Activated T-cell treated with anti-CD3 and anti-CD28 coated beads for 1 hour (primary cell): ENCODE data around the gene SALL3.

Experiments used
- DNase-seq: peaks from one replicate; pipeline ENCODE4 v3.0.0-alpha.2; 2020; ENCODE audit warnings: low read depth

Gene SALL3

DNA sequence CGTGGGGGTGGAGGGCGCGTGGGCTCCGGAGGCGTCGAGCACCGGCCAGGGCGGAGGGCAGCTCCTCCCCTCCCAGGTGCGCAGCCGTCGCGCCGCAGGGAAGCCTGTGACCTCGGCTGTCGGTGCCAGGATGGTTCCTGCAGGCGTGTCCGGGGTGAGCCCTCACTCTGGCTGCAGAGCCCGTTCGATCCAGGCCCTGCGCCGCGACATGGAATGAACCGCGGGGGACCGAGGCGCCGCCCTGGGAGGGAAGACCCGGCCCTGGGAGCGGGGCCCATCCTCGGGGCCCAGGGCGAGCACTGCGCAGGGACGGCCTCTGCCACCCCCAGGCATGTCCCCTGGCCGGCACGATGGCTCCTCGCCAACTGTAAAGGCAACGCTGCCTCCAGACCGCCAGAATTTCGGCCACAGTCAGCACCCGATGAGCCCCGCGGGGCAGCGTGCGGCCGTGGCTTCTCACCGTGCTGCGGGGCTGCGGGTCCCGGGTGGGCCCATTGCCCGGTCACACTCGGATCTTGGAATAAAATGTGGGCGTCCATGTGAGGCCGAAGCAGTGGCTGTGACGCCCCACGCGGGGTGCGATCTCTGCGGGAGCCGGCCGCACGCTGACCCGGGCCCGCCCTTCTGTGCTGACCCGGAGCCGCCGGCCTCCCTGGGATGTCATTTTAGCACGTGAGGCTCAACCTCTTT, 26.6 kb downstream of the SALL3 start:
- no peak for DNase-seq

DNA sequence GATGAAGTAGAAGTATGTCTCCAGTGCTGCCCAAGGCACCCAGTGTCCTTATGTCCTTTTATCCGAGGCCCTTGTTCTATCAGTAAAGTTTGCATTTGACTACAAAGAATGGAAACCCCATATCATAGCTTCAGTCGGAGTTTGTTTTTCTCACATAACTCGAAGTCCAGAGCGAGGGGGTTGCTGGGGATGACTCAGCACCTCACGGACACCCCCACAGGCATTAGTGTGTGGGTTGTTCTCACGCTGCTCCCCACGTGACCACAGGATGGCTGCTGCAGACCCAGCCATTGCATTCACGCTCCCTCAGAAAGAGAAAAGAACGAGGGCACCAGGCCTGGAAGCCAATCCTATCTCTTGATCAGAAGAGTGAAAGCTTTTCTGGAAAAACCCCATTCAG, 27.8 kb downstream of the SALL3 start:
- no peak for DNase-seq

DNA sequence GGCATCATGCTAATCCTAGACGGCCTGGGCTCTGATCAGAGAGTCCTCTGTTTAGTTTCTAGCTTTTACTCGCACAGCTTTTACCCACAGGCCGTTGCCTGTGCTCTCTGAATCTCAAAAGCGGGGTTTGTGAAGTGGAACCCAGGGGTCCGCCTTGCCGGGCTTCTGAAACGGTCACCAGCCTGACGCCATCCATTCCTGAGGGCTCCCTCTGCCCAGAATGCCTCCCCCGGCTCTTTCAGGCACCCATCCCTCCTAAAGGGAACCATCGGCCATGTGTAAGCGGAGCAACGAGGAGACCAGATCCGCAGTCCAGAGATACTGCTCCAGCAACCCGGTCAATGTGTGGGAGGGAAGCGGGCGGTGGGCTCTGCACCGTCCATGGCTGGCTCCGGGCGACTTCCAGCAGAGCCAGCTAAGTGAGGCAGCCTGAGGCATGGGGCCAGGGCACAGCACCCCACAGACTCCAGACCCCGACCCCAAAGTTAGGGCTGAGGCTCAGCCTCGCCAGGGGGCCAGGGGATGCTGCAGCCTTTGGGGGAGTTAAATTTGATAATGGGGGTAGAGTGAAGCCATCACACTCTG, 28.8 kb downstream of the SALL3 start:
- no peak for DNase-seq

DNA sequence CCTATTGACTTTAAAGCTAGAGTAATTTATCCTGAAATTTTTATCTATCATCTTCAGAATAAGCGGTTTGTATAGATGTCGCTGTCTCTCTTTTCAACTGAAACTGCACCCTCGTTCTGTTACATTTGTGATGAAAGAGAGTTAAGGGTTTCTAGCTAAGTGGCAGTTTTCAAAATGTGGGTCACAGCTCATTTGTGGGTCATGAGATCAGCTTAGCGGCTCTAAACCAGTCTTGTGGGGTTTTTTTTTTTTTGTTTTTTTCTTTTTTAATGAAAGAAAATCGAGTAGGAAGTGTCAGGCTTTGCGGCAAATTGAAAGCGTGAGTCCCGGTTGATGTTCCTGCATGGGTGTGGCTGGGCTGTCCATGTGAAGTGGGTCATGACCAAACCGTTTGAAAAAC, 31.2 kb downstream of the SALL3 start:
- DNase-seq, result no peak

DNA sequence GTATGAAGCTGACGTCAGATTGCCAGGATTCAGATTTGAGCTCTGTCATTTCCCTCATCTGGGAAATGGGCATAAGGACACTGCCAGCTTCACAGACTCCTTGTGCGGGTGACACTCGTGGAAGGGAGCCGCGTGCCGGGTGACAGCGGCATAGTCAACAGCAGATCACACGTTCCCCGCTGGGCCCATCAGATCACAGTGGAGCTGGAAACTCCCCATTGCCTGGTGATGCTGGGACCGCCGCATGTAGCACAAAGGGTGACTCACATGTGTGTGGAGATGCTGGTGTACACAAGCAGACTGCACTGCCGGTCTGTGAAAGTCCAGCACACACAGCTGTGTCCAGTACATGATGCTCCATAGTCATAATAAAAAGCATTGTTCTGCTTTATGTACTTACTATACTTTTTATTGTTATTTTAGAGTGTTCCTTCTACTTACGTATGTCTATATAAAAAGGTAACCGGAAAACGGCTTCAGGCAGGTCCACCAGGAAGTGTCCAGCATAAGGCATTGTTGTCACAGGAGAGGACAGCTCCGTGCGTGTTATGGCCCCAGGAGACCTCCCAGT, 31.8 kb downstream of the SALL3 start:
- DNase-seq, result no peak

DNA sequence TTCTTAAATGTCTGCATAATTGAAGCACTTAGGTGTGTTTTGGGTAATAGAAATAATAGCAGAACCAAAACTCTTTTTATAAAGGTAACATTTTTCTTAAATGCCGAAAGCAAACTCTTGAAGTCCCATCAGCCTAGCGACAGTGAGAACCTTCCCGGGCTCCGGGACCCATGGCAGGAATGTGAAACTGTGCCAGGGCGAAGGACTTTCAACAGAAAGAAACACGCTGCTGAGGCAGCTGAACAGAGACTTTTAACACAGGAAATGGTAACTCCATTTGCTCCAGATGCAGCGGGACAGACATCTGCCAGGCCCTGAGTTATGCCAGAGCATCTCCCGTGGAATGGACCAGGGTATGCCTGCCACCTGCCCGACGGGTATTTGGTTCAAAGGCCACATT, 34.3 kb downstream of the SALL3 start:
- DNase-seq, result no peak

DNA sequence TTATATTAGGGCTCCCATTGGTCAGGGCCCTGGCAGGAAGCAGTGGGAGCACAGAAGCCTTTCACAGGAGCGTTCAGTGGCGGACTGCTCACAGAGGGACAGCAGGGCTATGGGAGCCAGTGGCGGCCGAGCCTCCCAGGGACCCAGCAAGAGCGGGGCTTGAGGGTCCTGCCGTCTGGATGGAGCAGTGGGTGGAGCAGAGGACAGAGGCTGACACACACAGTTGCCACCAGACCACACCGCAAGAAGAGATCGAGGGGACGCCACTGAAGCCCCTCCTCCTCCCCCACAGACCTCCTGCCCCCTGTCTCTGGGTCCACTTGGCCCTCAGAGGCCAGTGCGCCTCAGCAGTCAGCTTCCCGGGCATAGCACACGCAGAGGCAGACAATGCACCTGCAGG, 39.3 kb downstream of the SALL3 start:
- DNase-seq, result no peak

DNA sequence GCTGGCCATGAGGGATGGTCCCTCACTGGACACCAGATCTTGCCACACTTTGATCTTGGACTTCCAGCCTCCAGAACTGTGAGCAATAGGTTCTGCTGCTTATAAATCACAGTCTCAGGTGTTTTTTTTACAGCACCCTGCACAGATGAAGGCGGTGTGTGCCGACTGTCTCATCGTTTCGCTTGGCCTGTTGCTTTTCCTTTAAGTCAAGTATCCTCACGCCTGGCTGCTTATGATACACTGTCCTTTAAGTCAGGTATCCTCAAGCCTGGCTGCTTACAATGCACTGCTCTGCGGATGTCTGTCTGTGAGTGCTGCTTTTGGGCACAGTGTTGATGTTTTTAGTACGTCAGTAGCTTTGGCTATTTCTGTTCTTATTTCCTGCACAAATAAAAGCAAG, 40.3 kb downstream of the SALL3 start:
- DNase-seq, result no peak

DNA sequence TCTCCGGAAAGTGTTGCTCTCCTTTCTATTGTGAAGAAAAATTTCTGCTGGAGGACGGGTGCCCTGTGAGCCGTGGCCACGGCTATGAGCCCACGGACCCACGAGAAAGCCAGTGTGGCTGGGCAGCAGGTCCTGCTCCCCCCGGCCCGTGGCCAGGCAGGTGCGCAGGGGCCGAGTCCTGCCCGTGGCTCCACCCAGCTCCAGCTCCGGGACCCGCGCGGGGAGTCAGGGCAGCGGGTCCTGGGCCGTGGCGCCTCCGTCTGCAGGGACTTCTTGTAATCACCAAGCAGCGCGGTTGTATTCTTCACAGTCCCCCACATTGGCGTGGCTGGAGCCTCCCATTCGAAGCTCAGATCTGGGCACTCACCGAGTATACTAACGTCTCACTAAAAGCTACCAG, 43.0 kb downstream of the SALL3 start:
- DNase-seq, result no peak

DNA sequence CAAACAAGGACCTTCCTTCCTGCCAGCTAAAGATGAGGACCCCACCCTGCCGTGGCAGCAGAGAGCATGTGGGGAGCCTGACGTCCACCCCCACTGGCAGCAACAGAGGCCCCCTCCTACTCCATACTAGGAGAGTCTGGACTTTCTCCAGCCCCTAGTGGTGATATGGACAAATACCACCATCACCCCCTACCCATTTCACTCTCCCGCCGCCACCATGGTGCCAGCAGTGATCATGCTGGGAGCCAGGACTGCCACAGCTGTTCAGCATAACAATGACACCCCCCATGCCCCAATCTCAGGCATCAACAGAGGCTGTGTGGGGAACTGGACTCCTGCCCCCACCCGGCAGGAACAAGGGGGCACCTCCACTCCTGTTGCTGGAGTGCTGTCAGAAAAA, 46.9 kb downstream of the SALL3 start:
- no peak for DNase-seq

DNA sequence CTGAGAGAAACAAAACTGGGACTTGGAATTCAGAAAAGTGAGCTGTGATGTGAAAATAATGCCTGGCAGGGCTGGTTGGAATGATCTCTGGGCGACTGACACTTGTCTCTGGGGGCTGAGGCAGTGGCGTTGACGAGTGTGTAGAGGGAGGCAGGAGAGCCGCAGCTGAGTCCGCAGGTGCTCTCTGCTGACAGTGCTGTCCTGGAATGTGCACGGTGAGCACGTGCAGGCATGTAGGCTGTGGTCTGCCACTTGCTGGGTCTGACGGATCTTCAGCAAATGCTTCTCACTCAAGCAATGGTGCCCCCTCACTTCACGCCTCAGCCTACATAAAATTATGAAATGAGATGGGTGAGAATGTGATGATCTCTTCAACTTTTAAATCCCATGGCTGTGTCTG, 51.1 kb downstream of the SALL3 start:
- DNase-seq, result no peak

DNA sequence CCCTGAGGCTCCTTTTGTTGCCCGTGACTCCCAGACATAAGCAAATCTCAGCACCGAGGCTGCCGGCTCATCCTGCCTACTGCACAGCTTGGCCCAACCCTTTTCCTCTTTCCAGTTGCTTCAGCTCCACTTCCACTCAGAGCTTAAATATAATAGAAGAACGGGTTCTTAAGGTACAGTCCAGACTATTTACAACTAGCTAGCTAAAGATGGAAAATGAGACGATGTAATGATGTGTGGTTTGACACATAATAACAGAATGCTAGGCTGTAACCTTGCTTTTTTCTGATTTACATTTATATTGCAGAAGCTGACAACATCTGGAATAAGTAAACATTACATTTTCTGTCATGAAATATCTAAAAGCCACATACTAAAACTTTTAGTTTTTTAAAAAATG, 62.7 kb downstream of the SALL3 start:
- DNase-seq, result no peak

DNA sequence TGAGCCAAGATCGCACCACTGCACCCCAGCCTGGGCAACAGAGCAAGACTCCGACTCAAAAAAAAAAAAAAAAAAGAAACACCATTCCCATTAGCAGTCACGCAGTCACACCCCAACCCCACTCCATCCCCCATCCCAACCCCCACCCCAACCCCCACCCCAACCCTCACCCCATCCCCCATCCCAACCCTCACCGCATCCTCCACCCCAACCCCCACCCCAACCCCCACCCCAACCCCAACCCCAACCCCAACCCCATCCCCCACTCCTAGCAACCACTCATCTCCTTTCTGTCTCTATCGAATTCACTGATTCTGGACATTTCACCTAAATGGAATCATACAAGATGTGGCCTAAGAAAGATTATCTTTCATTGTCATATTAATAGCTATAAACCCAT, 63.7 kb downstream of the SALL3 start:
- DNase-seq, result no peak

DNA sequence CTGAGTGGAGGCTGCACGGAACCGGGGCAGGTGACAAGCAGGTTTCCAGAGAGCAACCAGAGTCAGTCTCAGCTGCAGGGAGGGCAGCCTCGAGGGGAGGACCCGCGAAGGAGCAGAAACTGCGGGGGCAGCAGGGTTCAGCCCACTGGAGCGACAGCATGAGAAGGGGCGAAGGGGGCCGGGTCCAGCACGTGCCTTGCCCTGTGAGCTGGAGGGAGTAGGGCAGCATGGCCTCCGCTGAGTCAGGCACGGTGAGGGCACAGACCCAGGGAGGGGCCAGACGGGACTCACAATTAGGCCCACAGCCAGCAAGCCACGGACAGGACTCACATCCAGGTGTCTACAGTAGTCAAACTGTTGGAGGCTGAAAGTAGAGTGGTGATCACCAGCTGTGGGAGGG, 66.9 kb downstream of the SALL3 start:
- DNase-seq, result no peak

DNA sequence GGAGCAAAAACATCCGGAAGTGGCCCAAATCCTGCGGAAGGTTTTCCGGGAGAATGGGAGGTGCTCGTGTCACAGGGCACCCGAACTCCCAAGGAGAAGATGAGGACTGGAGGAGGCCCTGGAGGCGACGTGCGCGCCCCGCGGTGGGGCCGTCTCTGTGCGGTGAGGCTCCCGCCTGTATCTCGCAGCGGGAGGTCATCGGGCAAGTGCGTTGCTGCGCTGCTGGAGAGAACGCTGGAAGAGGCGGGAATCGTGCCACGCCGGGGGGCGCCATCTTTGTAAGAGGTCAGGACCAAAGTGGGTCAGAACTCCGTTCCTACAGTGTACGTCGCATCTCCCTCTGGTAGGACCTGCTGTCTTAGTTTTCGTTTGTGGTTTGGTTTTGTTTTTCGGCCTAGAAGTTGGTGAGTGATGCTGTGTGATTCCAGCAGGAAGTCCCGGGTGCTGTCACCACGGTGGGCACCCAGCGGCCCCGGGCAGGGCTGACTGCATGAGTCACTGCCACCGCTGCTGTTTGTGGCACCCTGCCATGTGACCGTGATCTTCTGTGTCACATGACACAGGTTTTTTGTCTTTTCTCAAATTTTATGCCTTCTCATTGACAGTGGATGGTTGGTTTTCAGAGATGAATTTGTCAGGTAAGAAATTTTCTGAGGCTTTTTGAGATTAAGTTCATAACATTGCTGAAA, 68.1 kb downstream of the SALL3 start:
- DNase-seq, result no peak

DNA sequence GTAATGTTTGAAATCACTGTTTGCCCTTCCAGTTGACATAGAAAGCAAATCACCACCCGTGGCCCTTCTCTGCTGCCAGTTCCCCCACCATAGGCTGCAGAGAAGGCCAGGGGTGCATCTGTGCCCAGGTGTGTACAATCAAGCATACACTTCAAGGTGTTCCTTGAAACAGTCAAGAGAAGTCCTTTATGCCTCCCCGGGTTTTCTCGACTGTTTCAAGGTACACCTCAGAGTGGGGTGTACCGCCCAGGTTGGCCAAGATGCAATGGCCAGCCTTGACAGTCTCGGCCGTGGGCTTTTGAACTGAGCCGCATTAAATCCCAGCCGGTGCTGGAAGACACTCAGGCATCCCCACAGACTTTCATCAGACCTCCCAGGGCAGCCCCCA, 68.6 kb downstream of the SALL3 start:
- no peak for DNase-seq

DNA sequence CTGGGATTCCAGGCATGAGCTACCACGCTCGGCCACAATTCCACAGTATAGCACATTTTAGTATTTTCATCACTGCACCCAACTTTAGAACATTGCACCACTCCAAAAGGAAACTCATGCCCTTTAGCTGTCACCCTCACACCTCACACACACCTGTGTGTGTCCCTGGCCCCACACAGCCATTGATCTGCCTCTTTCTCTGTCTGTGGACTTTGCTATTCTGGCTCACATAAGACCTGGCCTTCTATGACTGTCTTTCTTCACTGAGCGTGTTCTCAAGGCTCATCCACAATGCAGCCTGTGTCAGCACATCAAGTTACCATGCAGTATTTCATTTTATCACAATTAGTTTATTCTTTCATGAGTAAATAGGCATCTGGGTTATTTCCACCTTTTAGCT, 69.9 kb downstream of the SALL3 start:
- DNase-seq, result no peak
